A673 (cell line): Measurements from ENCODE around the gene CENATAC. TPM values are rescaled to one million over a fixed set of nuclear protein-coding genes. Genes with fewer than 3 reads are reported as not detected.
"Not testable (repeated sequence)": the region's sequence is repeated elsewhere in the genome, so short reads cannot be mapped to it uniquely, and the experiment has no call there.

Experiments used
- BruUV-seq: library from RNA; stranded (reverse); fragments of 400-500 nt; replicated peaks from 2 replicates; lab custom pipeline; 2021; lab: Mats Ljungman, UMichigan
- CTCF ChIA-PET: fragments of 300-600 bp; sonication (Branson Sonifier 250); formaldehyde crosslinking; loops from one replicate; lab custom pipeline; 2022; ENCODE audit warnings: antibody characterized with exemption; lab: Charles Lee
- POLR2A ChIA-PET: fragments of 300-600 bp; sonication (Branson Sonifier 250); formaldehyde crosslinking; loops from one replicate; lab custom pipeline; 2022; ENCODE audit warnings: antibody characterized with exemption; ENCODE audit not compliant: low non-redundant PET; lab: Charles Lee
- DNase-seq: peaks from one replicate; pipeline ENCODE4 v3.0.0-alpha.2; 2015; ENCODE audit warnings: low spot score
- H3K27ac ChIP-seq: fragments of 200-600 bp; sonication (generic); 2 replicates; pipeline ENCODE4 v1.5.1; 2016; ENCODE audit warnings: mixed run types, low read depth, mild to moderate bottlenecking, mixed read lengths, antibody characterized with exemption, low read length; ENCODE audit not compliant: poor library complexity, severe bottlenecking
- H3K27me3 ChIP-seq: fragments of 200-600 bp; sonication (generic); replicated peaks from 2 replicates; pipeline ENCODE4 v1.6.1; 2017; ENCODE audit warnings: mixed run types, low read depth, mild to moderate bottlenecking, mixed read lengths, antibody characterized with exemption, low read length; ENCODE audit not compliant: insufficient read depth, poor library complexity
- H3K36me3 ChIP-seq: fragments of 200-600 bp; sonication (generic); 2 replicates; pipeline ENCODE4 v1.6.1; 2016; ENCODE audit warnings: mixed run types, mild to moderate bottlenecking, mixed read lengths, antibody characterized with exemption, low read length; ENCODE audit not compliant: insufficient read depth, poor library complexity, severe bottlenecking
- H3K4me1 ChIP-seq: fragments of 200-600 bp; sonication (generic); 2 replicates; pipeline ENCODE4 v1.6.1; 2017; ENCODE audit warnings: mixed run types, mild to moderate bottlenecking, mixed read lengths, antibody characterized with exemption, low read length; ENCODE audit not compliant: insufficient read depth, poor library complexity, severe bottlenecking
- H3K4me3 ChIP-seq: fragments of 200-600 bp; sonication (generic); 2 replicates; pipeline ENCODE4 v1.5.1; 2016; ENCODE audit warnings: low read depth, mixed run types, mild to moderate bottlenecking, mixed read lengths, low read length; ENCODE audit not compliant: poor library complexity, severe bottlenecking
- H3K9me3 ChIP-seq: fragments of 200-600 bp; sonication (generic); 2 replicates; pipeline ENCODE4 v1.6.1; 2016; ENCODE audit warnings: mixed run types, low read depth, mild to moderate bottlenecking, mixed read lengths, antibody characterized with exemption, low read length; ENCODE audit not compliant: poor library complexity, severe bottlenecking
- CTCF ChIP-seq: fragments of 300-800, 200-600 bp; sonication (generic); conservative IDR thresholded peaks from 2 replicates; pipeline ENCODE4 v1.5.1; 2017; ENCODE audit warnings: low read depth, mild to moderate bottlenecking, antibody characterized with exemption, low read length, moderate library complexity, mixed read lengths
- EZH2 ChIP-seq: fragments of 200-600 bp; sonication (generic); IDR thresholded peaks from 2 replicates; pipeline ENCODE4 v1.6.1; 2017; ENCODE audit warnings: borderline replicate concordance, low read depth, mild to moderate bottlenecking, mixed read lengths, antibody characterized with exemption, low read length; ENCODE audit not compliant: poor library complexity, severe bottlenecking
- intact Hi-C: fragments of 100-400 bp; cut with micrococcal nuclease; formaldehyde crosslinking; loops from one replicate; pipeline ENCODE4 v1.10.0; 2022; ENCODE audit not compliant: unreplicated experiment
- total RNA-seq: library from RNA; stranded (reverse); gene quantifications from 2 replicates; pipeline ENCODE4 v1.2.3, GENCODE V29; 2021

CENATAC gene
- total RNA-seq, 1 experiment from 2014 or later, result 57.4 TPM

- ChIA-PET POLR2A (no interaction called here), CTCF (interaction anchor here (0.5 kb wide), 1 partner anchor 373 kb away, joined by 3 read pairs; no protein-coding TSS in a partner anchor)
- TF ChIP-seq EZH2 (no peak), CTCF (no peak)
Measured at GRCh38 chr11:119034813-119035212, 36.9 kb downstream of the CENATAC start.

GRCh38 chr11:119038884-119039283 is 40.9 kb downstream of the CENATAC start:
- ChIA-PET POLR2A (interaction anchor here (0.7 kb wide), 1 partner anchor 20 kb away, joined by 3 read pairs; the partner anchor contains the start of gene TRAPPC4), CTCF (no interaction called here)
- no peaks in the 10 kb centered on the region for H3K4me1 ChIP-seq
- no peak overlapping the region for H3K27ac ChIP-seq
- H3K36me3 ChIP-seq, result no peaks in the 10 kb centered on the region
- H3K9me3 ChIP-seq, result no peaks in the 10 kb centered on the region
- TF ChIP-seq CTCF (no peak), EZH2 (no peak)
- no TSS peak for BruUV-seq
- DNase-seq, result no peak
- no peaks in the 10 kb centered on the region for H3K27me3 ChIP-seq
- intact Hi-C loops, result no loop called here
- H3K4me3 ChIP-seq, result no peak overlapping the region

More at GRCh38 chr11:119034813-119035212, 36.9 kb downstream of the CENATAC start:
- Histone ChIP-seq H3K9me3 (no peaks in the 10 kb centered on the region), H3K4me1 (peaks cover 3% of the 10 kb centered on the region), H3K4me3 (no peak overlapping the region), H3K27me3 (no peaks in the 10 kb centered on the region), H3K27ac (no peak overlapping the region), H3K36me3 (no peaks in the 10 kb centered on the region)
- no peak for DNase-seq
- intact Hi-C loops, result no loop called here
- no TSS peak for BruUV-seq

DNA sequence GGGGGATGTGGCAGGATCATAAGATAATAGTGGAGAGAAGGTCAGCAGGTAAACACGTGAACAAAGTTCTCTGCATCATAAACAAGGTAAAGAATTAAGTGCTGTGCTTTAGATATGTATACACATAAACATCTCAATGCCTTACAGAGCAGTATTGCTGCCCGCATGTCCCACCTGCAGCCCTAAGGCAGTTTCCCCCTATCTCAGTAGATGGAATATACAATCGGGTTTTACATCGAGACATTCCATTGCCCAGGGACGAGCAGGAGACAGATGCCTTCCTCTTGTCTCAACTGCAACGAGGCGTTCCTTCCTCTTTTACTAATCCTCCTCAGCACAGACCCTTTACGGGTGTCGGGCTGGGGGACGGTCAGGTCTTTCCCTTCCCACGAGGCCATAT is 41.5 kb downstream of the CENATAC start:
- H3K27ac ChIP-seq, intact Hi-C loops, H3K36me3 ChIP-seq, H3K4me1 ChIP-seq, POLR2A ChIA-PET, H3K9me3 ChIP-seq, H3K27me3 ChIP-seq, BruUV-seq, CTCF ChIA-PET, H3K4me3 ChIP-seq, DNase-seq: not testable (repeated sequence)
